B cell (primary cell): ENCODE data around the gene MARCHF3. TPM values are rescaled to one million over a fixed set of nuclear protein-coding genes. Genes with fewer than 3 reads are reported as not detected.

ENCODE experiments used
- ATAC-seq: fragments of 200-7000 bp; cut with Tn5 transposase; one replicate; pipeline ENCODE4 v1.10.0; 2021; ENCODE audit warnings: low read depth, mild to moderate bottlenecking, moderate number of reproducible peaks, moderate library complexity
- CTCF ChIA-PET: fragments of 350-600 bp; sonication (Branson Sonifier 250); formaldehyde crosslinking; loops from one replicate; lab custom pipeline; 2021; ENCODE audit warnings: antibody characterized with exemption, inconsistent platforms; lab: Charles Lee
- POLR2A ChIA-PET: fragments of 350-600 bp; sonication (Branson Sonifier 250); formaldehyde crosslinking; loops from one replicate; lab custom pipeline; 2021; ENCODE audit warnings: antibody characterized with exemption; lab: Charles Lee
- DNase-seq: peaks from one replicate; pipeline ENCODE4 v3.0.0; 2013
- H2AFZ ChIP-seq: 2 replicates; pipeline ENCODE4 v1.6.1; 2012; ENCODE audit warnings: mild to moderate bottlenecking, low read depth, low read length; ENCODE audit not compliant: insufficient read depth, poor library complexity, severe bottlenecking
- H3K27ac ChIP-seq, 2 donors: 1 replicate in 1 of 2; 2 replicates in 1 of 2; pipeline ENCODE4 v1.5.1; 2012 to 2013; ENCODE audit warnings: low read length in 2 of 2, mild to moderate bottlenecking in 2 of 2, moderate library complexity in 1 of 2
- H3K27me3 ChIP-seq, 4 experiments: fragments of 200-600 bp in 1 of 4; sonication (generic) in 1 of 4; replicated peaks in 1 of 4; 1 replicate in 2 of 4; 2 replicates in 2 of 4; pipeline versions ENCODE4 v1.6.1 to v1.7.0; 2013 to 2016; ENCODE audit warnings: low read length in 3 of 4, mild to moderate bottlenecking in 2 of 4, mixed read lengths in 1 of 4, moderate library complexity in 1 of 4; ENCODE audit not compliant: insufficient read depth in 4 of 4, control insufficient read depth in 3 of 4; ENCODE audit errors: control extremely low read depth in 1 of 4
- H3K36me3 ChIP-seq, 2 experiments: replicated peaks in 1 of 2; 1 replicate in 1 of 2; 2 replicates in 1 of 2; pipeline versions ENCODE4 v1.6.1 to v1.7.1; 2013; ENCODE audit warnings: low read length in 1 of 2; ENCODE audit not compliant: insufficient read depth in 2 of 2, control insufficient read depth in 1 of 2; ENCODE audit errors: control extremely low read depth in 1 of 2, extremely low read depth in 1 of 2
- H3K4me1 ChIP-seq, 2 donors: fragments of 200-600 bp in 1 of 2; sonication (generic) in 1 of 2; 1 replicate in 1 of 2; 2 replicates in 1 of 2; pipeline versions ENCODE4 v1.5.1 to v1.6.1; 2013 to 2017; ENCODE audit warnings: low read length in 2 of 2; ENCODE audit not compliant: control insufficient read depth in 2 of 2, insufficient read depth in 2 of 2
- H3K4me2 ChIP-seq: replicated peaks from 2 replicates; pipeline ENCODE3; 2012; ENCODE audit warnings: mild to moderate bottlenecking, low read depth, low read length; ENCODE audit not compliant: poor library complexity, severe bottlenecking
- H3K4me3 ChIP-seq, 5 experiments: fragments of 200-600 bp in 1 of 5; sonication (generic) in 1 of 5; 1 replicate in 3 of 5; 2 replicates in 2 of 5; pipeline versions ENCODE4 v1.5.1 to v1.7.0; 2011 to 2016; ENCODE audit warnings: low read length in 4 of 5, mild to moderate bottlenecking in 4 of 5, low read depth in 2 of 5, control low read depth in 1 of 5, moderate library complexity in 1 of 5; ENCODE audit not compliant: insufficient read depth in 1 of 5; ENCODE audit errors: control extremely low read depth in 1 of 5, extremely low read depth in 1 of 5
- H3K79me2 ChIP-seq: fragments of 200-600 bp; sonication (generic); one replicate; pipeline ENCODE4 v1.6.0; 2016; ENCODE audit warnings: low read length; ENCODE audit not compliant: control insufficient read depth, insufficient read depth
- H3K9ac ChIP-seq: fragments of 200-600 bp; sonication (generic); 2 replicates; pipeline ENCODE4 v1.6.1; 2017; ENCODE audit warnings: mild to moderate bottlenecking, low read length, moderate library complexity
- H3K9me3 ChIP-seq, 3 donors: one replicate each; pipeline versions ENCODE4 v1.6.1 to v1.7.1; 2013; ENCODE audit warnings: low read length in 2 of 3; ENCODE audit not compliant: control insufficient read depth in 2 of 3, insufficient read depth in 1 of 3; ENCODE audit errors: control extremely low read depth in 1 of 3
- H4K20me1 ChIP-seq: 2 replicates; pipeline ENCODE4 v1.6.0; 2012; ENCODE audit warnings: mild to moderate bottlenecking, low read length; ENCODE audit not compliant: insufficient read depth, control insufficient read depth, poor library complexity, severe bottlenecking
- H3K27ac Mint-ChIP-seq: one replicate; pipeline ENCODE4 v1.8.0; 2021; ENCODE audit warnings: mixed read lengths
- H3K27me3 Mint-ChIP-seq: one replicate; pipeline ENCODE4 v1.8.0; 2021; ENCODE audit warnings: mixed read lengths
- H3K4me1 Mint-ChIP-seq: one replicate; pipeline ENCODE4 v1.8.0; 2021; ENCODE audit warnings: mixed read lengths
- H3K4me3 Mint-ChIP-seq: one replicate; pipeline ENCODE4 v1.8.0; 2021; ENCODE audit warnings: mixed read lengths
- H3K9me3 Mint-ChIP-seq: one replicate; pipeline ENCODE4 v1.8.0; 2022; ENCODE audit warnings: mixed read lengths; ENCODE audit not compliant: insufficient read depth
- EZH2 ChIP-seq: IDR thresholded peaks from 2 replicates; pipeline ENCODE4 v1.6.1; 2012; ENCODE audit warnings: borderline replicate concordance, low read depth, mild to moderate bottlenecking, moderate library complexity, low read length; ENCODE audit not compliant: insufficient read depth, poor library complexity, severe bottlenecking
- WGBS: methylation state at CpG from one replicate; pipeline ENCODE4 v1.1.5; 2013; ENCODE audit warnings: missing lambda C conversion rate; ENCODE audit not compliant: insufficient coverage; 5-methylcytosine and 5-hydroxymethylcytosine counted together
- intact Hi-C: fragments of 100-400 bp; cut with micrococcal nuclease; formaldehyde crosslinking; loops from one replicate; pipeline ENCODE4 v1.10.0; 2022
- polyA plus RNA-seq: library from polyadenylated mRNA; depleted of rRNA; stranded (reverse); fragments of >200 nt; gene quantifications from 2 replicates; pipeline ENCODE4 v1.2.3, GENCODE V29; 2012
- total RNA-seq, 2 donors: library from RNA; stranded (reverse); fragments of 120-200 nt in 1 of 2; gene quantifications; 1 replicate in 1 of 2; 2 replicates in 1 of 2; pipeline versions ENCODE4 v1.2.3 to v1.2.4, GENCODE V29; 2013 to 2022
- TF ChIP-seq, protein P1 (sequence below): fragments of 200-600 bp; IDR thresholded peaks from one replicate; pipeline ENCODE4 v1.8.0; 2022; ENCODE audit warnings: antibody characterized with exemption, mild to moderate bottlenecking

The MARCHF3 gene
- total and polyA plus RNA-seq, 2 donors (not counting 1 experiment from before 2014, with no cell fraction given): 31.6 to 35.0 TPM

- ATAC-seq: no peak
- Histone ChIP-seq H3K79me2 (peaks cover 85% of the 10 kb centered on the region), H3K27me3 (no peaks in the 10 kb centered on the region), H4K20me1 (no peaks in the 10 kb centered on the region), H3K4me2 (no peak overlapping the region), H3K4me3 (no peak overlapping the region), H3K9me3 (peaks cover 0 to 5% (median 0%) of the 10 kb centered on the region in 3 donors), H2AFZ (no peak overlapping the region), H3K4me1 (peaks cover 34 to 43% of the 10 kb centered on the region in 2 donors), H3K9ac (no peak overlapping the region), H3K36me3 (no peaks in the 10 kb centered on the region), H3K27ac (no peak overlapping the region)
- no peak for DNase-seq
- Mint-ChIP-seq H3K4me1 (peaks cover 60% of the 10 kb centered on the region), H3K9me3 (no peaks in the 10 kb centered on the region), H3K27ac (no peak overlapping the region), H3K27me3 (no peaks in the 10 kb centered on the region), H3K4me3 (no peak overlapping the region)
- TF ChIP-seq, protein P1, sequence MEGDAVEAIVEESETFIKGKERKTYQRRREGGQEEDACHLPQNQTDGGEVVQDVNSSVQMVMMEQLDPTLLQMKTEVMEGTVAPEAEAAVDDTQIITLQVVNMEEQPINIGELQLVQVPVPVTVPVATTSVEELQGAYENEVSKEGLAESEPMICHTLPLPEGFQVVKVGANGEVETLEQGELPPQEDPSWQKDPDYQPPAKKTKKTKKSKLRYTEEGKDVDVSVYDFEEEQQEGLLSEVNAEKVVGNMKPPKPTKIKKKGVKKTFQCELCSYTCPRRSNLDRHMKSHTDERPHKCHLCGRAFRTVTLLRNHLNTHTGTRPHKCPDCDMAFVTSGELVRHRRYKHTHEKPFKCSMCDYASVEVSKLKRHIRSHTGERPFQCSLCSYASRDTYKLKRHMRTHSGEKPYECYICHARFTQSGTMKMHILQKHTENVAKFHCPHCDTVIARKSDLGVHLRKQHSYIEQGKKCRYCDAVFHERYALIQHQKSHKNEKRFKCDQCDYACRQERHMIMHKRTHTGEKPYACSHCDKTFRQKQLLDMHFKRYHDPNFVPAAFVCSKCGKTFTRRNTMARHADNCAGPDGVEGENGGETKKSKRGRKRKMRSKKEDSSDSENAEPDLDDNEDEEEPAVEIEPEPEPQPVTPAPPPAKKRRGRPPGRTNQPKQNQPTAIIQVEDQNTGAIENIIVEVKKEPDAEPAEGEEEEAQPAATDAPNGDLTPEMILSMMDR: no peak
- no peak for TF ChIP-seq EZH2
- ChIA-PET POLR2A (no interaction called here), CTCF (no interaction called here)
- WGBS: 96% methylated on average over 3 of the region's 3 CpGs
- intact Hi-C loops: no loop called here
Measured at GRCh38 chr5:127002390-127002789, 28.0 kb downstream of the MARCHF3 start.

DNA sequence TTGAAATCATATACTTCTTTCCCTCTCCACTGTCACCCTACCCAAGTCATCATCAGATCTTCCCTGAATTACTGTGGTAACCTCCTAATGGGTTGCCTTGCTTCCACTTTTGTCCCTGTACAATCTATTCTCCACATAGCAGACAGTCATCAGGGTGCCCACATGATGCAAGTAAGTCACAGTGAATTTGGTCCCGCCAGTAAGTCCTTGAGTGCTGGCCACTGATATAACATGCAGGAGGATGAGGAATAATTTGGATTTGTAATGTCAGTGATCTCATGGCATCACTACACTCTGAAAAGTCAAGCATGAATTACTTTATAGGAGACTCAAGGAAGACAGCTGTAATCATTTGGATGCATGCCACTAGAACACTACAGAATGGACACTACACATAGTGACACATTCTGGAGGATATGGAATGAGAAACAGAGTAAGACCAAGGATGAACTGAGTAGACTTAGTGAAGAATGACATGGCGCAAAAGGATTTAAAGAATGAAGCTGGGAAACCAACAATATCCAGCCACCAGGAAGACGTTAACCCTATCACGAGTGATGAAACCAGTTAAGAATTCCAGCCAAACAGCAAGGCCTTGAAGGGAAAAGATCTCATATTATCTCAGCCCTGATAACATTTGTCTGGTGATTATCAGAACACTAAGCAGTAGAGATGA lies 28.6 kb downstream of the MARCHF3 start:
- H3K79me2 ChIP-seq: peaks cover 91% of the 10 kb centered on the region
- peaks cover 60% of the 10 kb centered on the region for H3K4me1 Mint-ChIP-seq

More for the DNA sequence above, 28.6 kb downstream of the MARCHF3 start:
- Mint-ChIP-seq H3K9me3 (no peaks in the 10 kb centered on the region), H3K27ac (no peak overlapping the region), H3K27me3 (no peaks in the 10 kb centered on the region), H3K4me3 (no peak overlapping the region)
- Histone ChIP-seq H3K4me1 (peaks cover 34 to 39% of the 10 kb centered on the region in 2 donors), H3K27ac (no peak overlapping the region), H3K36me3 (no peaks in the 10 kb centered on the region), H4K20me1 (no peaks in the 10 kb centered on the region), H3K9ac (no peak overlapping the region), H2AFZ (no peak overlapping the region), H3K4me3 (no peak overlapping the region), H3K4me2 (no peak overlapping the region), H3K27me3 (no peaks in the 10 kb centered on the region), H3K9me3 (peaks cover 0 to 5% (median 0%) of the 10 kb centered on the region in 3 donors)
- DNase-seq (no peak), ATAC-seq (no peak)
- TF ChIP-seq EZH2: no peak
- TF ChIP-seq, protein P1: no peak
- intact Hi-C loops: no loop called here
- no CpG with 5 or more reads among the region's 4 CpGs for WGBS
- ChIA-PET CTCF (interaction anchor here (0.7 kb wide), 1 partner anchor 1610 kb away, joined by 4 read pairs; no protein-coding TSS in a partner anchor), POLR2A (no interaction called here)
